GM18526 (cell line): ENCODE data around the gene CAP2.

Source experiments
- POLR2A ChIP-seq: IDR thresholded peaks from 3 replicates; pipeline ENCODE4 v1.6.1; 2011; ENCODE audit not compliant: insufficient read length; ENCODE audit errors: extremely low read depth

Gene CAP2

DNA sequence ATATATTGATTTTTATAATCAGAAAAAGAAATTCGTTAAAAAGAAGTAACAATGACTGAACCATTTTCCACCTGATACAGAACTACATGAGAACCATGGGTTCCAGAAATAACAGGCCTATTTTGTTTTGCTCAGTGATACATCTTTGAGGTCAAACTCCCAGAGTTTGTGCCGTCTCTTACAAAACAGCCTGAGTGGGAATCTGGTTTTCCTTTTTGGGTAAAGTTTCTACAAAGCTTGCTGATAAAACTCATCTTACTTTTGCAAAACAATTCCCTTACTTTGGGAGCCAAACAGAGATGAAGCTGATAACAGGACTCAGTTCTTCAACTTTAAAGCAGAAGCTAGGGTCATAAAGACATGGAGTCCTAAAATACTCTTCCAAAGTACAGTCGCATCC lies 108.0 kb downstream of the CAP2 start:
- TF ChIP-seq POLR2A: no peak

DNA sequence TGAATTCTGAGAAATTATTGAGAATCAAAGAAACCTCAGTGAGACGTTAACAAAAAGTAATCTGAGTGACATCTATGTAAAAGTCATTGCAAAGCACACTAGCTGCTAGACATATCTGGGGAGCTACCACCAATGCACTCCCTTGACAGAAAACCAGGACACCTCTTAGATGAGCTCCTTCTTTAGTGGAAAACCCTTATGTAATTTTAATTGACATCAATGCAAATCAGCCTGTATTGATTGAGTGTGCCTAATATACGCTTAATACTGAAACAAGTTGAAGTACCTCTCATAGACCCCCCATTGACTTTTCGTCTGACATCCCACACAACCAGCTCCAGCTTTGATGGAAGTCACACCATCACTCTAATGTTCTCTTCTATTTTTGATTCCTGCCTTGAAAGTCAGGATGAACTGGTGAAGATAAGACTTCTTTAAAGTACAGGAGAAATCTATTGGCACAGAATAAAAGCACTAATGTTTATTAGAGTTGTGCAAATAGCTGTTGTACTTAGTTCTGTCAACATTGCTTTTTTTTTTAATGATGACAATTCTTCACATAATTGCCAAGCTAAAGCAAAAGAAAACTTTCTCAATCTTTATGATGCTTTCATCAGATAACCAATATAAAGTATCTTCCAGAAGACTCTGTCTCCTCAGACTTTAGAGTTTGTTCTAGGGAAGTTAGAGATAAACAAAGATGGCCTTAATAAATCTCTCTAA lies 108.7 kb downstream of the CAP2 start:
- no peak for TF ChIP-seq POLR2A

DNA sequence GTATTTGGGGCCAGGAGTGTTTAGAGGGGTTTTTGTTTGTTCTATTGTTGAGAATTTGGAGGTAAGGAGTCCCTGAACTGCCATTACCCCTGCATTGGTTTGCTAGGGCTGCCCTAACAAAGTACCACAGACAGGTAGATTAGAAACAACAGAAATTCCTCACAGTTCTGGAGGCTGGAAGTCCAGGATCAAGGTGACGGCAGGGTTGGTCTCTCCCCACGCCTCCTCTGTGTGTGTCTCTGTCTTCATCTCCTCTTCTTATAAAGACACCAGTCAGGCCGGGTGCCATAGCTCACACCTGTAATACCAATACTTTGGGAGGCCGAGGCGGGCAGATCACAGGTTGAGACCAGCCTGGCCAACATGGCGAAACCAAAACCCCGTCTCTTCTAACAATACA lies 109.7 kb downstream of the CAP2 start:
- no peak for TF ChIP-seq POLR2A

DNA sequence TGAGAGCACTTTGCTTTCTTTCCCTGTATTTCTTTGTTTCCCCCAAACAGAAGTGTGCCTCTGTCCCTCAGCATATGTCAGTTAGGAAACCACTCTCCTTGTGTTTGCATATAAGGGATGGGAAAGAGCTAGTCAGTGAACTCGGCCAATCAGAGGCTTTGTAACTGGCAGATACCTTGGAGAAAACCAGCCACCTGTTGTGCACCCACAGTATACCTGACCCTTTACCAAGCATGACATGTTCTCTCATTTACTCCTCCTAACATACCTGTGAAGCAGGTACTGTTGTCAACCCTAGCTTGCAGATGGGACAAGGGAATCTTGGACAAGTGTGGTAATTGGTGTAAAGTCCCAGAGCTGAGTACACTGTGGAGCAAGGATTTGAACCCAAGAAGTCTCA lies 110.6 kb downstream of the CAP2 start:
- TF ChIP-seq POLR2A: no peak

DNA sequence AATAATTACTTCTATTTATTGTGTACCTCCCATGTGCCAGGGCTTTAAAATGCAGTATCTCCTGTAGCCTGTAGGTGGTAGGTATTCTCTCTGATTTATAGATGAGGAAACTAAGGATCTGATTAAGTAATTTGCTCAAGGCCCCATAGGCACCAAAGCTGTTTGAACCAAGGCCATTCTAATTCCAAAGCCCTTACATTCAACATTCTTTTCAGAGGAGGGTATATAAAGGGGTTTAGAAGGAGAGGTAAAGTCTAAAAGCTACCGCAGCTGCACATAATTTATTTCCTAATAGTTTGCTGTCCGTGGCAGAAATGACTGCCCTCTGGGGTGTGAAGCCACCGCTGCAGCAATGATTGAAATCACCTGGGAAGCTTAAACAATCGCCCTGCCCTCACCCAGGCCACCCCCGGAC lies 111.7 kb downstream of the CAP2 start:
- no peak for TF ChIP-seq POLR2A

DNA sequence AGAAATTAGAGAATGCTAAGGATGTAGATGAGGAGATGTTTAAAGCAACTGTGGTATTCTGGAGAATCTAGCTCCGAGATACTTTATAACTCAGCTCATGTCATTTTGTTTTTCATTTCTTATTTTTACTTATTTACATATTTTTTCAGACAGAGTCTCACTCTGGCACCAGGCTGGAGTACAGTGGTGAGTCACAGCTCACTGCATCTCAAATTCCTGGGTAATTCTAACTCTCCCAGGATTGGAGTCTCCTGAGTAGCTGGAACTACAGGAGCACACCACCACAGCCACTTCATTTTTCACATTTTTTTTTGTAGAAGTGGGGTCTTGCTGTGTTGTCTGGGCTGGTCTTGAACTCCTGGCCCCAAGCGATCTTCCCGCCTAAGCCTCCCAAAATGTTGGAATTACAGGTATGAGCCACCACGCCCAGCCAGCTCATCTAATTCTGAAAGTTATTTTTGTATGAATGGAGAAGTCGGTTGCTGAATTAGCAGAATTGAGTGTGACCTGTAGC lies 112.4 kb downstream of the CAP2 start:
- no peak for TF ChIP-seq POLR2A

DNA sequence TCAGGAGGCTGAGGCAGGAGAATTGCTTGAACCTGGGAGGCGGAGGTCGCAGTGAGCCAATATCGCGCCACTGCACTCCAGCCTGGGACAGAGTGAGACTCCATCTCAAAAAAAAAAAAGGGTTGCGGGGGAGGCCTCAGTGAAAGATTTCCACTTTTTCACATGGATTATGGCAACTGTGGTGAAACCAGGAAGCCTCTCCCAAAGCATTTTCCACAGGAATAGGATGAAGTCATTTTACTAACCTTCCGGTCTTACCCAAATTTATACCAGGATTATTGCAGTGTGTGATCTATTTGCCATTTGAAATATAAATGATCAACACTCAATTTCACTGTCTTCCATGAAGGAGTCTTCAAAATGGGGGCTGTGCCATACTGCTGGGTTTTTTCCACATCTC lies 113.1 kb downstream of the CAP2 start:
- TF ChIP-seq POLR2A: no peak

DNA sequence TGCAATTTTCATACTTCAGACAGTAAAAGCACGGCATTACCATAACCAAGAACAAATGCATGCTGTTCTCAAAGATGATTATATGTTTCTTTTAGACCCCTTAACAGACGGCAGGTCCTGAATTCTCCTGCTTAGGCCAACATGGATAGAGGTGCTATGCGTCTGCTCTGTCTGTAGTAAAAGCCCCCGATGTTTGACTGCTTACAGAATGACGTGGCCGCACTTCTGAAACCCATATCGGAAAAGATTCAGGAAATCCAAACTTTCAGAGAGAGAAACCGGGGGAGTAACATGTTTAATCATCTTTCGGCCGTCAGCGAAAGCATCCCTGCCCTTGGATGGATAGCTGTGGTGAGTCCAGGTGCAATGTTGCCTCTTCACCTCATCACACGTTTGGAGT lies 113.6 kb downstream of the CAP2 start:
- no peak for TF ChIP-seq POLR2A

DNA sequence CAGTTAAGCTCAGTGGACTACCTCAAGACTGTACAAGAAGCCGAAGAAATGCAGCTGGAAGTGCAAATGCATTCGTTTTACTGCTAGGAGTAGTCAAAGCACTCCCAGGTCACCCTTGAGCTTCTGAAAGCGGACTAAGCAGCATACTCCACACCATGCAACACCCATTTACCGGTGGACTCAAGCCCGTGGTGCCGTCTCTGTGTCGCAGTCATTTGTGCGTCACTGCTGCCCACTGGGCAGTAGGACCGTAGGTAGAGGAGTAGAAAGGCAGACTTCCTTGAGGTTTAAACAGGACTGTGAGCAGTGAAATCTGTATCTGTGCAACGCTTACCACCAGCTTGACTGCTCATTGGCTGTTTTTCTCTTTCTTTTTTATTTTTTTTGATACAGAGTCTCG lies 117.7 kb downstream of the CAP2 start:
- TF ChIP-seq POLR2A: no peak

DNA sequence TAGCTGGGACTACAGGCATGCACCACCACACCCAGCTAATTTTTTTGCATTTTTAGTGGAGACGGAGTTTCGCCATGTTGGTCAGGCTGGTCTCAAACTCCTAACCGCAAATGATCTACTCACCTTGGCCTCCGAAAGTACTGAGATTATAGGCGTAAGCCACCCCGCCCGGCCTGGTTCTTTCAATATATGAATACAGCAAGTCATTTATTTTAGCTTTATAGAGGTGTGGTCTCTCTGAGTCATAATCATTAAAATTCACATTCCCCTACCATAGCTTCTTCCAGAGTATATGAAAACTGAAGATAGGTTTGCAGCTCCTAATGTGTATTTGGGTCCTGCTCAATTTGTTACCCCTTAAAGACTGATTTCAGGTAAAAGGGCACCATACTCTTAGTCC lies 118.2 kb downstream of the CAP2 start:
- TF ChIP-seq POLR2A: no peak

DNA sequence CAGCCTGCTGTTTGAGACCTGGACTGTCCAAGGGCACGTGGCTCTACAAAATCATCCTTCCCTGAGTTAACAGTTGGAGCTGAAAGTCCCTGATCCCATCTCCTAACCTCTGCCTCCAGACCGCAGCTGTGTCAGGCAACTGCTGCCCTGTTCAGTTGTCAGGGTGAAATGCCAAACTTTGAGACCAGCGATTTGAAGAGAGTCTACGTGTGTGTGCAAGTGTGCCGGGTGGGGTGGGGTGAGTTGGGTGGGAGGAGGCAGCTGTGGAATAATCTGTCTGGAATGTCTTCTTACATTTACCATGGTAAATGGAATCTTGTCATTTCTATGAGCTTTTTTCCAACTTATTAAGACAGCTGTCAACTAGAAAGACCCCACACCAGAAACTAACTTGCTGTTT lies 125.7 kb downstream of the CAP2 start:
- no peak for TF ChIP-seq POLR2A

DNA sequence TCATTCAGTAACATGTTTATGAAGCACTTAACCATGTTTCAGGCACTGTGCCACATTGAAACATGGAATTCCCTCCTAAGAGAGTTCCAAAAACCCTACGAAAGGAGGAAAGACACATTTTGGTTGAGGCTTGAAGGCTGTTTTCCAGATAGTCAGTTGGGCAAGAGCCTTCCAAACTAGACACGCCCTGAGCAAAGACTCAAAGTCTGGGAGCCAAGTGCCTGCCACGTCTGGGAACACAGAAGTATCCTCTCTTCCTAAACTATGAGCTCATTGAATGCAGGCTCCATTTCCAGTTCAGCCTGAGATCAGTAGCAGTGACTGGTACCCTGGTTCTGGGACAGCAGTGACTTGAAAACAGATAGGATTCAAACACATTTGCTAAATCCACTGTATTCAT lies 132.2 kb downstream of the CAP2 start:
- TF ChIP-seq POLR2A: no peak

DNA sequence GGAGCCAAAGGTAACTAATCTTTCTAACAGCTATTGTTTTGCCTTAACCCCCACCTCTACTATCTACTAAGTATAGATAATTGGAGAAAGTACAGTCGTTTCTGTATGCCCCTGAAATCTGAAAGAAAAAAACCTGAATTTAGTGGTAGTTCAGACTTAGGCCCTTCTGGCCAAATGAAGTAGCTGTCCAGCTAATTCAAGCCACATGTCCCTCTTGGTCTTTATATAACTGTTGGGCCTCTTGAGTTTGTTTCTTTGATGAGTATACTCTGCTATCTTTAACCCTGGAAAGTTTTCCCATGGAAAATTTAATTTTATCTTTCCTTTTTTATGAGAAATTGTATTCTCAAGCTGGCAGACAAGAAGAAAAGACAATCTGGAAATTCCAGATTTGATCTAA lies 133.7 kb downstream of the CAP2 start:
- TF ChIP-seq POLR2A: no peak

DNA sequence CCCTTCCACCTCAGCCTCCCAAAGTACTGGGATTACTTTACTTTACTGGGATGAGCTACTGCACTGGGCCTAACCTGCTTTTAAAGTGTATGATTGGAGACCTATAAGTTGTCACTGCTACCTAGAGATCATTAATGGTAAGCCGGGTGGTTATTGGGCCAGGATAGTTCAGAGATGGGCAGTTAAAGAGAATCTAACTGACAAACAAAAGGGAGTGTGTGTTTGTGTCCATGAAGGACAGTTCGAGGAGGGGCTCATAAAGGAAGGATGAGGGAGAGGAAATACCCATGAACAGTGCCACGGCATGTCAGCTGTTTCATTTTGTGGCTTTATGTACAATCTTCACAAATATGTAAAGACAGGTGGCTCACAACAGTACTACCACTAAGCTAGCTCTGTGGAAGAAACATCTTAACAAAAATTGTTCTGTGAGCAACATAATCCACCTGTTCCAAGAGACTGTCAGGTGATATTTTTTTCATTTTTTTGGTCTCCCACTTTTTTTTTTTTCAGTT lies 137.0 kb downstream of the CAP2 start:
- no peak for TF ChIP-seq POLR2A

DNA sequence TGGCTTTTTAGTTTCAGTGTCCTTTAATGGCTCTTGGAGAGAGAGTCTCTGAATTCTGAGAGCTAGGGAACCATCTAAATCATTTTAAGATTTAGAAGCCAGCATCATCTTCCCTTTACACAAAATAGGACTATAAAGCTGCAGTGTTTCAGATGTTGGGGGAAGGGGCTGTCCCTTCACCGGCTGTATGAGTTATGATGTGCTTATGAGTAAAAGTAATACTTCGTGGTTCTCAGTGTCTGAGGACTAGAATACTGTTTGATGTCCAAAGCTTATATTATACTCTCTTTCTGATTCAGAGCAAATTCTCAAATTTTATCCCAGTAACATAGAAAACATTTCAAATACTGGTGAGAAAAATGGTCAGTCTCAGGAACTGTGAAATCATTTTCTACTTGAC lies 143.2 kb downstream of the CAP2 start:
- no peak for TF ChIP-seq POLR2A

DNA sequence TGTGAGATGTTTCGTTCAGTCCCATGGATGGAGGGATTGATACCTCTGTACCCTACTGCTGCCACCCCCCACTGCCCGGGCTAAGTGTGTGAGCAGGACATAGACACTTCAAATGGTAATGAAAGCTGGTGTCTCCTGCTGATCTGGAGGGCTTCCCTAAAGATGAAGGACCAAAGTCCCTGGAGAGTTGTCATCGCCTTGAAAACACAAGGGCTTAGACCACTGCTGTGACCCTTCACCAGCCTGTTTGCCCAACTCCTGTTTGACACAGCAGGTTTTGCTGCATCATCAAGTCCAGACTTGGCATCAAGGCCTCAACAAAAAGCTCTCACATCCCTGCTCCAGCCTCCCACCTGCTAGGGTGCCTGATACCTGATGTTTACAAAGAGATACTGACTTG lies 148.8 kb downstream of the CAP2 start:
- no peak for TF ChIP-seq POLR2A

DNA sequence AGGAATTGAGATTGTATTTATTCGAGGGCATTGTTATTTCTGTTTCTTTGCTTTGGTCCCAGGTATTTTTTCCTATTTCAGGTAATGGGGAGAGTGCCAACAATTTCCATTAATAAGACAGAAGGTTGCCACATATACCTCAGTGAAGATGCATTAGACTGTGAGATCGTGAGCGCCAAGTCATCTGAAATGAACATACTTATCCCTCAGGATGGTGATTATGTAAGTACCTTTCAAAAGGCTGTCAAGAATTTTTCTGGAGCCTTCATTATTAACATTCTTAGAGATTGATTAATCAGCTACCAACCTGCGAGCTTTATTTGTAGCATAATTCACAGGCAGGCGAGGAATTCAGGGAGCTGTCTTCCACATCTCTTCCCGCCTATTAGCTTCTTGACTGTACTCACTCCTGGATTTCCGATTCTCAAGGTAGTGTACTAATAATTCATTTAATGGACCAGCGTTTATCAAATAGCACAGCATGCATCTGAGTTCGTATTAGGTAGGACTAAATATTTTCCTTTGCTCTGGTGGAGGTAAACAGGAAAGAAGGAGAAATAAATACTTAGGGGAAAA lies 158.1 kb downstream of the CAP2 start:
- TF ChIP-seq POLR2A: no peak
